HL-60 (cell line): ENCODE data around the gene LIPJ.

ENCODE experiments used
- CTCF ChIP-seq: IDR thresholded peaks from one replicate; pipeline ENCODE4 v1.5.1; 2011; ENCODE audit warnings: low read length, control low read depth, inconsistent platforms; ENCODE audit not compliant: insufficient read depth
- POLR2AphosphoS5 ChIP-seq: IDR thresholded peaks from 2 replicates; pipeline ENCODE4 v1.6.1; 2012; ENCODE audit warnings: low read depth

GRCh38 chr10:88624840-88625239 is 38.3 kb downstream of the LIPJ start:
- TF ChIP-seq CTCF (no peak), POLR2AphosphoS5 (no peak)
